ENCODE data around the gene KRTAP3-3.

- TF ChIP-seq, protein P1, sequence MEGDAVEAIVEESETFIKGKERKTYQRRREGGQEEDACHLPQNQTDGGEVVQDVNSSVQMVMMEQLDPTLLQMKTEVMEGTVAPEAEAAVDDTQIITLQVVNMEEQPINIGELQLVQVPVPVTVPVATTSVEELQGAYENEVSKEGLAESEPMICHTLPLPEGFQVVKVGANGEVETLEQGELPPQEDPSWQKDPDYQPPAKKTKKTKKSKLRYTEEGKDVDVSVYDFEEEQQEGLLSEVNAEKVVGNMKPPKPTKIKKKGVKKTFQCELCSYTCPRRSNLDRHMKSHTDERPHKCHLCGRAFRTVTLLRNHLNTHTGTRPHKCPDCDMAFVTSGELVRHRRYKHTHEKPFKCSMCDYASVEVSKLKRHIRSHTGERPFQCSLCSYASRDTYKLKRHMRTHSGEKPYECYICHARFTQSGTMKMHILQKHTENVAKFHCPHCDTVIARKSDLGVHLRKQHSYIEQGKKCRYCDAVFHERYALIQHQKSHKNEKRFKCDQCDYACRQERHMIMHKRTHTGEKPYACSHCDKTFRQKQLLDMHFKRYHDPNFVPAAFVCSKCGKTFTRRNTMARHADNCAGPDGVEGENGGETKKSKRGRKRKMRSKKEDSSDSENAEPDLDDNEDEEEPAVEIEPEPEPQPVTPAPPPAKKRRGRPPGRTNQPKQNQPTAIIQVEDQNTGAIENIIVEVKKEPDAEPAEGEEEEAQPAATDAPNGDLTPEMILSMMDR (conservative IDR thresholded peaks at IDR 0.05 in 1 of 2, IDR thresholded peaks at IDR 0.05 in 1 of 2; ENCODE audit: low read depth in 1 of 2, low read length in 2 of 2): no peak
- TF ChIP-seq EZH2 (IDR thresholded peaks at IDR 0.05; ENCODE audit: low read length, missing control alignments): no peak
Measured at GRCh38 chr17:40947929-40948328, 46.0 kb downstream of the KRTAP3-3 start.

All from fibroblast of lung (primary cell).